OCI-LY1 (cell line): Measurements from ENCODE around the gene SCN4B.
A peak's percentile ranks its signal among the peaks of the same experiment; 100 is the strongest.

ENCODE experiments used
- CTCF ChIP-seq: fragments of 200-600 bp; sonication (generic), shearing (Covaris generic); IDR thresholded peaks from 2 replicates; pipeline ENCODE4 v1.5.1; 2017; ENCODE audit warnings: mild to moderate bottlenecking, antibody characterized with exemption, low read length, moderate library complexity, mixed read lengths
- EZH2 ChIP-seq: fragments of 200-600 bp; sonication (generic), shearing (Covaris generic); IDR thresholded peaks from 2 replicates; pipeline ENCODE4 v1.8.0; 2017; ENCODE audit warnings: borderline replicate concordance, mixed run types, mild to moderate bottlenecking, antibody characterized with exemption, low read length, moderate library complexity, mixed read lengths

GRCh38 chr11:118171269-118172062 is 18.8 kb upstream of the SCN4B start:
- peak; percentile 79 for TF ChIP-seq CTCF
- TF ChIP-seq EZH2 = no peak
